HepG2 (cell line): ENCODE results near the gene HOXC10. TPM values are rescaled to one million over a fixed set of nuclear protein-coding genes. Genes with fewer than 3 reads are reported as not detected.
A peak's percentile ranks its signal among the peaks of the same experiment; 100 is the strongest.

Experiments
- CHCHD3 ChIP-seq: sonication (generic); formaldehyde crosslinking; IDR thresholded peaks from 2 replicates; pipeline ENCODE4 v1.8.0; 2022; ENCODE audit warnings: mild to moderate bottlenecking, missing genetic modification reagents, moderate library complexity
- KDM1A ChIP-seq: IDR thresholded peaks from 2 replicates; pipeline ENCODE4 v1.6.1; 2016; ENCODE audit warnings: missing compliant biosample characterization
- NFE2L1 ChIP-seq: sonication (generic); formaldehyde crosslinking; IDR thresholded peaks from 2 replicates; pipeline ENCODE4 v1.4.0; 2020; ENCODE audit warnings: missing genetic modification reagents, mild to moderate bottlenecking, borderline replicate concordance
- SP5 ChIP-seq: IDR thresholded peaks from 2 replicates; pipeline ENCODE4 v1.6.1; 2016; ENCODE audit warnings: low read depth, borderline replicate concordance
- TBX3 ChIP-seq: fragments of 450-650 bp; IDR thresholded peaks from 2 replicates; pipeline ENCODE4 v1.6.1; 2017; ENCODE audit warnings: antibody characterized with exemption, mild to moderate bottlenecking, inconsistent platforms, borderline replicate concordance
- polyA plus RNA-seq, 8 experiments: library from polyadenylated mRNA; depleted of rRNA in 3 of 8; stranded (reverse) in 7 of 8; unstranded in 1 of 8; fragments of >200 nt; fragmentation: Illumina TruSeq in 4 of 8; extraction: Trizol in 4 of 8; gene quantifications; 2 replicates each; pipeline versions ENCODE4 v1.2.1 to v1.2.3, GENCODE V29; 2011 to 2016; ENCODE audit warnings: low read depth in 4 of 8, missing spikeins in 1 of 8, mixed read lengths in 1 of 8; ENCODE audit not compliant: insufficient read depth in 1 of 8
- total RNA-seq, 5 experiments: library from RNA; depleted of rRNA; stranded (reverse); fragments of >200 nt; fragmentation: Illumina TruSeq; extraction: Trizol; gene quantifications; 2 replicates each; pipeline ENCODE4 v1.2.3, GENCODE V29; 2016; ENCODE audit warnings: low read depth in 1 of 5
- TF ChIP-seq, protein P1 (sequence below): sonication (generic); formaldehyde crosslinking; IDR thresholded peaks from 2 replicates; pipeline ENCODE4 v1.5.1; 2020; ENCODE audit warnings: mild to moderate bottlenecking, missing genetic modification reagents
- TF ChIP-seq, protein P2 (sequence below): sonication (generic); formaldehyde crosslinking; conservative IDR thresholded peaks from 2 replicates; pipeline ENCODE4 v1.4.0; 2020; ENCODE audit warnings: missing genetic modification reagents
- TF ChIP-seq, protein P3 (sequence below): sonication (generic); formaldehyde crosslinking; conservative IDR thresholded peaks from 2 replicates; pipeline ENCODE4 v1.4.0; 2020; ENCODE audit warnings: missing genetic modification reagents
- TF ChIP-seq, protein P4 (sequence below): sonication (generic); formaldehyde crosslinking; IDR thresholded peaks from 2 replicates; pipeline ENCODE4 v1.4.0; 2020; ENCODE audit warnings: missing genetic modification reagents
- TF ChIP-seq, protein P5 (sequence below), 2 experiments: sonication (generic) in 1 of 2; formaldehyde crosslinking in 1 of 2; IDR thresholded peaks; 2 replicates each; pipeline versions ENCODE4 v1.4.0 to v1.6.1; 2018 to 2020; ENCODE audit warnings: missing genetic modification reagents in 2 of 2, borderline replicate concordance in 1 of 2, low read depth in 1 of 2, mild to moderate bottlenecking in 1 of 2, missing biosample characterization in 1 of 2

The HOXC10 gene
- total and polyA plus RNA-seq, 2 of the 13 experiments (the other 11 are each of a cell fraction or from before 2014, with no cell fraction given) = not detected

DNA sequence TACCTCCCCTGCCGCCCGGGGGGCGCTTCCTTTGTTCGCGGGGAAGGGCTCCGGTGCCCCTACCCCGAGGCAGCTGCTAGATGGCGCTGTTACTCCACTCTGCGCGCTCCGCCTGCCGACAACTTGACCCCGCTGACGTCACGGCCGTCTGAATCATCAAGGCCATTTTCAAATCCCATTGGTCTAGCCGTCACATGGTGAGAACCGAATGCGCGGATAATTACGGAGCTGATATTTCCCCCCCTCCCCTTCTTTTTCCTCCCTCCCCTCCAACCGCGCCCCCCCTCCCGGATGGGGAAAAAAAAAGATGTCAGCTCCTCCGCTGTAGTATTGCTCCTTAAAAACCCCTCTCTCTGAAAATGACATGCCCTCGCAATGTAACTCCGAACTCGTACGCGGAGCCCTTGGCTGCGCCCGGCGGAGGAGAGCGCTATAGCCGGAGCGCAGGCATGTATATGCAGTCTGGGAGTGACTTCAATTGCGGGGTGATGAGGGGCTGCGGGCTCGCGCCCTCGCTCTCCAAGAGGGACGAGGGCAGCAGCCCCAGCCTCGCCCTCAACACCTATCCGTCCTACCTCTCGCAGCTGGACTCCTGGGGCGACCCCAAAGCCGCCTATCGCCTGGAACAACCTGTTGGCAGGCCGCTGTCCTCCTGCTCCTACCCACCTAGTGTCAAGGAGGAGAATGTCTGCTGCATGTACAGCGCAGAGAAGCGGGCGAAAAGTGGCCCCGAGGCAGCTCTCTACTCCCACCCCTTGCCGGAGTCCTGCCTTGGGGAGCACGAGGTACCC is at the start of gene HOXC10 (continued):
- TF ChIP-seq, protein P1, sequence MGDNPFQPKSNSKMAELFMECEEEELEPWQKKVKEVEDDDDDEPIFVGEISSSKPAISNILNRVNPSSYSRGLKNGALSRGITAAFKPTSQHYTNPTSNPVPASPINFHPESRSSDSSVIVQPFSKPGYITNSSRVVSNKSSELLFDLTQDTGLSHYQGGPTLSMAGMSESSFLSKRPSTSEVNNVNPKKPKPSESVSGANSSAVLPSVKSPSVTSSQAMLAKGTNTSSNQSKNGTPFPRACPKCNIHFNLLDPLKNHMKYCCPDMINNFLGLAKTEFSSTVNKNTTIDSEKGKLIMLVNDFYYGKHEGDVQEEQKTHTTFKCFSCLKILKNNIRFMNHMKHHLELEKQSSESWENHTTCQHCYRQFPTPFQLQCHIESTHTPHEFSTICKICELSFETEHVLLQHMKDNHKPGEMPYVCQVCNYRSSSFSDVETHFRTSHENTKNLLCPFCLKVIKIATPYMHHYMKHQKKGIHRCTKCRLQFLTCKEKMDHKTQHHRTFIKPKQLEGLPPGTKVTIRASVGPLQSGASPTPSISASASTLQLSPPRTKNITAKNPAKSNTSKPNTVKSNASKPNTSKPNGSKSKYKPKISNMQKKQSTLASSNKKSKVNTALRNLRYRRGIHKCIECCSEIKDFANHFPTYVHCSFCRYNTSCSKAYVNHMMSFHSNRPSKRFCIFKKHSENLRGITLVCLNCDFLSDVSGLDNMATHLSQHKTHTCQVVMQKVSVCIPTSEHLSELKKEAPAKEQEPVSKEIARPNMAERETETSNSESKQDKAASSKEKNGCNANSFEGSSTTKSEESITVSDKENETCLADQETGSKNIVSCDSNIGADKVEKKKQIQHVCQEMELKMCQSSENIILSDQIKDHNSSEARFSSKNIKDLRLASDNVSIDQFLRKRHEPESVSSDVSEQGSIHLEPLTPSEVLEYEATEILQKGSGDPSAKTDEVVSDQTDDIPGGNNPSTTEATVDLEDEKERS = no peak
- TF ChIP-seq, protein P2, sequence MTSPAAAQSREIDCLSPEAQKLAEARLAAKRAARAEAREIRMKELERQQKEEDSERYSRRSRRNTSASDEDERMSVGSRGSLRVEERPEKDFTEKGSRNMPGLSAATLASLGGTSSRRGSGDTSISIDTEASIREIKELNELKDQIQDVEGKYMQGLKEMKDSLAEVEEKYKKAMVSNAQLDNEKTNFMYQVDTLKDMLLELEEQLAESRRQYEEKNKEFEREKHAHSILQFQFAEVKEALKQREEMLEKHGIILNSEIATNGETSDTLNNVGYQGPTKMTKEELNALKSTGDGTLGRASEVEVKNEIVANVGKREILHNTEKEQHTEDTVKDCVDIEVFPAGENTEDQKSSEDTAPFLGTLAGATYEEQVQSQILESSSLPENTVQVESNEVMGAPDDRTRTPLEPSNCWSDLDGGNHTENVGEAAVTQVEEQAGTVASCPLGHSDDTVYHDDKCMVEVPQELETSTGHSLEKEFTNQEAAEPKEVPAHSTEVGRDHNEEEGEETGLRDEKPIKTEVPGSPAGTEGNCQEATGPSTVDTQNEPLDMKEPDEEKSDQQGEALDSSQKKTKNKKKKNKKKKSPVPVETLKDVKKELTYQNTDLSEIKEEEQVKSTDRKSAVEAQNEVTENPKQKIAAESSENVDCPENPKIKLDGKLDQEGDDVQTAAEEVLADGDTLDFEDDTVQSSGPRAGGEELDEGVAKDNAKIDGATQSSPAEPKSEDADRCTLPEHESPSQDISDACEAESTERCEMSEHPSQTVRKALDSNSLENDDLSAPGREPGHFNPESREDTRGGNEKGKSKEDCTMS (CRISPR knock-in tag) = no peak
- no peak for TF ChIP-seq SP5
- no peak for TF ChIP-seq NFE2L1 (CRISPR knock-in tag)
- no peak for TF ChIP-seq KDM1A (CRISPR knock-in tag)
- no peak for TF ChIP-seq CHCHD3 (CRISPR knock-in tag)
- TF ChIP-seq, protein P3, sequence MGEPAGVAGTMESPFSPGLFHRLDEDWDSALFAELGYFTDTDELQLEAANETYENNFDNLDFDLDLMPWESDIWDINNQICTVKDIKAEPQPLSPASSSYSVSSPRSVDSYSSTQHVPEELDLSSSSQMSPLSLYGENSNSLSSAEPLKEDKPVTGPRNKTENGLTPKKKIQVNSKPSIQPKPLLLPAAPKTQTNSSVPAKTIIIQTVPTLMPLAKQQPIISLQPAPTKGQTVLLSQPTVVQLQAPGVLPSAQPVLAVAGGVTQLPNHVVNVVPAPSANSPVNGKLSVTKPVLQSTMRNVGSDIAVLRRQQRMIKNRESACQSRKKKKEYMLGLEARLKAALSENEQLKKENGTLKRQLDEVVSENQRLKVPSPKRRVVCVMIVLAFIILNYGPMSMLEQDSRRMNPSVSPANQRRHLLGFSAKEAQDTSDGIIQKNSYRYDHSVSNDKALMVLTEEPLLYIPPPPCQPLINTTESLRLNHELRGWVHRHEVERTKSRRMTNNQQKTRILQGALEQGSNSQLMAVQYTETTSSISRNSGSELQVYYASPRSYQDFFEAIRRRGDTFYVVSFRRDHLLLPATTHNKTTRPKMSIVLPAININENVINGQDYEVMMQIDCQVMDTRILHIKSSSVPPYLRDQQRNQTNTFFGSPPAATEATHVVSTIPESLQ (CRISPR knock-in tag) = no peak
- TF ChIP-seq TBX3 = no peak
- TF ChIP-seq, protein P4, sequence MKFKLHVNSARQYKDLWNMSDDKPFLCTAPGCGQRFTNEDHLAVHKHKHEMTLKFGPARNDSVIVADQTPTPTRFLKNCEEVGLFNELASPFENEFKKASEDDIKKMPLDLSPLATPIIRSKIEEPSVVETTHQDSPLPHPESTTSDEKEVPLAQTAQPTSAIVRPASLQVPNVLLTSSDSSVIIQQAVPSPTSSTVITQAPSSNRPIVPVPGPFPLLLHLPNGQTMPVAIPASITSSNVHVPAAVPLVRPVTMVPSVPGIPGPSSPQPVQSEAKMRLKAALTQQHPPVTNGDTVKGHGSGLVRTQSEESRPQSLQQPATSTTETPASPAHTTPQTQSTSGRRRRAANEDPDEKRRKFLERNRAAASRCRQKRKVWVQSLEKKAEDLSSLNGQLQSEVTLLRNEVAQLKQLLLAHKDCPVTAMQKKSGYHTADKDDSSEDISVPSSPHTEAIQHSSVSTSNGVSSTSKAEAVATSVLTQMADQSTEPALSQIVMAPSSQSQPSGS (CRISPR knock-in tag) = peak; percentile 60
- TF ChIP-seq, protein P5, sequence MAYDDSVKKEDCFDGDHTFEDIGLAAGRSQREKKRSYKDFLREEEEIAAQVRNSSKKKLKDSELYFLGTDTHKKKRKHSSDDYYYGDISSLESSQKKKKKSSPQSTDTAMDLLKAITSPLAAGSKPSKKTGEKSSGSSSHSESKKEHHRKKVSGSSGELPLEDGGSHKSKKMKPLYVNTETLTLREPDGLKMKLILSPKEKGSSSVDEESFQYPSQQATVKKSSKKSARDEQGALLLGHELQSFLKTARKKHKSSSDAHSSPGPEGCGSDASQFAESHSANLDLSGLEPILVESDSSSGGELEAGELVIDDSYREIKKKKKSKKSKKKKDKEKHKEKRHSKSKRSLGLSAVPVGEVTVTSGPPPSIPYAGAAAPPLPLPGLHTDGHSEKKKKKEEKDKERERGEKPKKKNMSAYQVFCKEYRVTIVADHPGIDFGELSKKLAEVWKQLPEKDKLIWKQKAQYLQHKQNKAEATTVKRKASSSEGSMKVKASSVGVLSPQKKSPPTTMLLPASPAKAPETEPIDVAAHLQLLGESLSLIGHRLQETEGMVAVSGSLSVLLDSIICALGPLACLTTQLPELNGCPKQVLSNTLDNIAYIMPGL (CRISPR knock-in tag; IDR thresholded peaks at IDR 0.05; ENCODE audit: borderline replicate concordance in 1 of 2, low read depth in 1 of 2) = 0 out of 4 replicates have a peak, but pooled peaks of 1 of the 2 experiments have one; percentile 47
- TF ChIP-seq, all 625 proteins: peak for 32
